Measurements from ENCODE around the gene ZSCAN5B. TPM values are rescaled to one million over a fixed set of nuclear protein-coding genes. Genes with fewer than 3 reads are reported as not detected.
A peak's percentile ranks its signal among the peaks of the same experiment; 100 is the strongest.

Gene ZSCAN5B
- total and polyA plus RNA-seq, 2 of the 13 experiments (the other 11 are each of a cell fraction or from before 2014, with no cell fraction given), result not detected

DNA sequence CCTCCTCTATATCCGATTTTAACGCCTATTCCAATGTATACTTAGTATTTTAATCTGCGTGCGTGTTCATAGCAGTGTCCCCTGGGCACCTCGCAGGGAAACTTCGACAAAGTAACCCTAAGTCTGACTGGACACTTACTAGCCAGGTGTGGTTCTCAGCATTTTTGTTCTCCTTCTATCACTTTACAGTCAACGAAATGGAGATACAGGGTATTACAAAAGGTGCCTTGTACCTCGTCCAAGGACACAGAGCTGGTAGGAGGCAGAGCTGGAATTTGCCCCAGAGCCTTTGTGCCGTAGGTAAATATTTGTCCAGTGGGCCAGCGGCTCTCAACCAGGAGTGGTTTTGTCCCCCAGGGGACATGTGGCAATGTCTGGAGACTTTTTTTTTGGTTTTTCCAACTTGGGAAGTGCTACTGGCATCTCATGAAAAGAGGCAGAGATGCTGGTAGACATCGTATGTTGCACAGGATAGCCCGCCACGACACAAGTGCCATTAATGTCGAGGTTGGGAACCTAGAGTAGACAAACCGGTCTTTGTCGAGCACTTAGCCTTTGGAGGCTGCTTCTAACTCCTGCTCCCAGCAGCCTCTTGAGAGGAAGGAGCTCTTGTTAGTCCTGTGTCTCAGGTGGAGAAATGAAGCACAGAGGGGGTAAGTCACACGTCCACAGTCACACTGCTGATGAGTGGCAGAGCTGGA is 55.3 kb downstream of the ZSCAN5B start (continued):
- TF ChIP-seq TEAD3 (CRISPR knock-in tag; optimal IDR thresholded peaks at IDR 0.05; ENCODE audit: borderline replicate concordance) (peak; percentile 98), CHCHD3 (CRISPR knock-in tag; IDR thresholded peaks at IDR 0.05) (peak; percentile 45; the same call in 1 of the 2 replicates), TCF7 (IDR thresholded peaks at IDR 0.05; ENCODE audit: low read depth) (peak; percentile 25; the same call in 1 of the 2 replicates), STAG1 (CRISPR knock-in tag; IDR thresholded peaks at IDR 0.05) (peak; percentile 19; the same call in 1 of the 2 replicates), HNF4A (CRISPR knock-in tag; IDR thresholded peaks at IDR 0.05) (peak; percentile 97), ZNF292 (CRISPR knock-in tag; IDR thresholded peaks at IDR 0.05; ENCODE audit: borderline replicate concordance, low read depth) (no peak), MED1 (CRISPR knock-in tag; IDR thresholded peaks at IDR 0.05) (peak; percentile 93), ARNTL (CRISPR knock-in tag; IDR thresholded peaks at IDR 0.05) (peak; percentile 64; the same call in 1 of the 2 replicates), PHF20 (CRISPR knock-in tag; IDR thresholded peaks at IDR 0.05) (no peak), ZKSCAN5 (CRISPR knock-in tag; IDR thresholded peaks at IDR 0.05) (no peak), ZNF350 (CRISPR knock-in tag; IDR thresholded peaks at IDR 0.05; ENCODE audit: borderline replicate concordance, low read depth) (peak; percentile 67; the same call in 1 of the 2 replicates), PPARG (CRISPR knock-in tag; conservative IDR thresholded peaks at IDR 0.05) (peak; percentile 83), MYNN (CRISPR knock-in tag; IDR thresholded peaks at IDR 0.05; ENCODE audit: low read depth) (no peak), ZNF720 (CRISPR knock-in tag; IDR thresholded peaks at IDR 0.05) (no peak), IKZF1 (IDR thresholded peaks at IDR 0.05) (no peak), ZNF253 (CRISPR knock-in tag; IDR thresholded peaks at IDR 0.05; ENCODE audit: borderline replicate concordance) (no peak)
- TF ChIP-seq, protein P1, sequence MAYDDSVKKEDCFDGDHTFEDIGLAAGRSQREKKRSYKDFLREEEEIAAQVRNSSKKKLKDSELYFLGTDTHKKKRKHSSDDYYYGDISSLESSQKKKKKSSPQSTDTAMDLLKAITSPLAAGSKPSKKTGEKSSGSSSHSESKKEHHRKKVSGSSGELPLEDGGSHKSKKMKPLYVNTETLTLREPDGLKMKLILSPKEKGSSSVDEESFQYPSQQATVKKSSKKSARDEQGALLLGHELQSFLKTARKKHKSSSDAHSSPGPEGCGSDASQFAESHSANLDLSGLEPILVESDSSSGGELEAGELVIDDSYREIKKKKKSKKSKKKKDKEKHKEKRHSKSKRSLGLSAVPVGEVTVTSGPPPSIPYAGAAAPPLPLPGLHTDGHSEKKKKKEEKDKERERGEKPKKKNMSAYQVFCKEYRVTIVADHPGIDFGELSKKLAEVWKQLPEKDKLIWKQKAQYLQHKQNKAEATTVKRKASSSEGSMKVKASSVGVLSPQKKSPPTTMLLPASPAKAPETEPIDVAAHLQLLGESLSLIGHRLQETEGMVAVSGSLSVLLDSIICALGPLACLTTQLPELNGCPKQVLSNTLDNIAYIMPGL (CRISPR knock-in tag; IDR thresholded peaks at IDR 0.05; ENCODE audit: borderline replicate concordance in 1 of 2, low read depth in 1 of 2), result 0 out of 4 replicates have a peak, but pooled peaks of 1 of the 2 experiments have one; percentile 55
- TF ChIP-seq, protein P2, sequence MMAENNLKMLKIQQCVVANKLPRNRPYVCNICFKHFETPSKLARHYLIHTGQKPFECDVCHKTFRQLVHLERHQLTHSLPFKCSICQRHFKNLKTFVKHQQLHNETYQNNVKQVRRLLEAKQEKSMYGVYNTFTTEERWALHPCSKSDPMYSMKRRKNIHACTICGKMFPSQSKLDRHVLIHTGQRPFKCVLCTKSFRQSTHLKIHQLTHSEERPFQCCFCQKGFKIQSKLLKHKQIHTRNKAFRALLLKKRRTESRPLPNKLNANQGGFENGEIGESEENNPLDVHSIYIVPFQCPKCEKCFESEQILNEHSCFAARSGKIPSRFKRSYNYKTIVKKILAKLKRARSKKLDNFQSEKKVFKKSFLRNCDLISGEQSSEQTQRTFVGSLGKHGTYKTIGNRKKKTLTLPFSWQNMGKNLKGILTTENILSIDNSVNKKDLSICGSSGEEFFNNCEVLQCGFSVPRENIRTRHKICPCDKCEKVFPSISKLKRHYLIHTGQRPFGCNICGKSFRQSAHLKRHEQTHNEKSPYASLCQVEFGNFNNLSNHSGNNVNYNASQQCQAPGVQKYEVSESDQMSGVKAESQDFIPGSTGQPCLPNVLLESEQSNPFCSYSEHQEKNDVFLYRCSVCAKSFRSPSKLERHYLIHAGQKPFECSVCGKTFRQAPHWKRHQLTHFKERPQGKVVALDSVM (CRISPR knock-in tag; IDR thresholded peaks at IDR 0.05), result 0 out of 2 replicates have a peak, but pooled peaks have one; percentile 41
- TF ChIP-seq, protein P3, sequence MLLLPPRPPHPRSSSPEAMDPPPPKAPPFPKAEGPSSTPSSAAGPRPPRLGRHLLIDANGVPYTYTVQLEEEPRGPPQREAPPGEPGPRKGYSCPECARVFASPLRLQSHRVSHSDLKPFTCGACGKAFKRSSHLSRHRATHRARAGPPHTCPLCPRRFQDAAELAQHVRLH (CRISPR knock-in tag; IDR thresholded peaks at IDR 0.05; ENCODE audit: borderline replicate concordance, low read depth), result peak; percentile 65; the same call in 1 of the 2 replicates
- TF ChIP-seq, protein P4, sequence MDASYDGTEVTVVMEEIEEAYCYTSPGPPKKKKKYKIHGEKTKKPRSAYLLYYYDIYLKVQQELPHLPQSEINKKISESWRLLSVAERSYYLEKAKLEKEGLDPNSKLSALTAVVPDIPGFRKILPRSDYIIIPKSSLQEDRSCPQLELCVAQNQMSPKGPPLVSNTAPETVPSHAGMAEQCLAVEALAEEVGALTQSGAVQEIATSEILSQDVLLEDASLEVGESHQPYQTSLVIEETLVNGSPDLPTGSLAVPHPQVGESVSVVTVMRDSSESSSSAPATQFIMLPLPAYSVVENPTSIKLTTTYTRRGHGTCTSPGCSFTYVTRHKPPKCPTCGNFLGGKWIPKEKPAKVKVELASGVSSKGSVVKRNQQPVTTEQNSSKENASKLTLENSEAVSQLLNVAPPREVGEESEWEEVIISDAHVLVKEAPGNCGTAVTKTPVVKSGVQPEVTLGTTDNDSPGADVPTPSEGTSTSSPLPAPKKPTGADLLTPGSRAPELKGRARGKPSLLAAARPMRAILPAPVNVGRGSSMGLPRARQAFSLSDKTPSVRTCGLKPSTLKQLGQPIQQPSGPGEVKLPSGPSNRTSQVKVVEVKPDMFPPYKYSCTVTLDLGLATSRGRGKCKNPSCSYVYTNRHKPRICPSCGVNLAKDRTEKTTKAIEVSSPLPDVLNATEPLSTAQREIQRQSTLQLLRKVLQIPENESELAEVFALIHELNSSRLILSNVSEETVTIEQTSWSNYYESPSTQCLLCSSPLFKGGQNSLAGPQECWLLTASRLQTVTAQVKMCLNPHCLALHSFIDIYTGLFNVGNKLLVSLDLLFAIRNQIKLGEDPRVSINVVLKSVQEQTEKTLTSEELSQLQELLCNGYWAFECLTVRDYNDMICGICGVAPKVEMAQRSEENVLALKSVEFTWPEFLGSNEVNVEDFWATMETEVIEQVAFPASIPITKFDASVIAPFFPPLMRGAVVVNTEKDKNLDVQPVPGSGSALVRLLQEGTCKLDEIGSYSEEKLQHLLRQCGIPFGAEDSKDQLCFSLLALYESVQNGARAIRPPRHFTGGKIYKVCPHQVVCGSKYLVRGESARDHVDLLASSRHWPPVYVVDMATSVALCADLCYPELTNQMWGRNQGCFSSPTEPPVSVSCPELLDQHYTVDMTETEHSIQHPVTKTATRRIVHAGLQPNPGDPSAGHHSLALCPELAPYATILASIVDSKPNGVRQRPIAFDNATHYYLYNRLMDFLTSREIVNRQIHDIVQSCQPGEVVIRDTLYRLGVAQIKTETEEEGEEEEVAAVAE (CRISPR knock-in tag; IDR thresholded peaks at IDR 0.05; ENCODE audit: borderline replicate concordance), result peak; percentile 80; the same call in 1 of the 2 replicates
